Medulla oblongata (tissue), 1 donor: ENCODE measurements around the gene TRAF3IP3.

Source experiments
- DNase-seq: peaks from one replicate; pipeline ENCODE4 v3.0.0-alpha.2; 2015; ENCODE audit errors: extremely low spot score

TRAF3IP3 gene

GRCh38 chr1:209827384-209828262 is 71.8 kb downstream of the TRAF3IP3 start, which contains the start of gene UTP25:
UTP25 (plus strand) TSS chr1:209827972; CDS start chr1:209828064, 92 bp downstream.
- peak; percentile 96 for DNase-seq

GRCh38 chr1:209829716-209830115 is 73.9 kb downstream of the TRAF3IP3 start:
- DNase-seq = no peak

- DNase-seq = no peak
Observed at GRCh38 chr1:209830722-209831121, 74.9 kb downstream of the TRAF3IP3 start.

- no peak for DNase-seq
Observed at GRCh38 chr1:209831615-209832014, 75.8 kb downstream of the TRAF3IP3 start.
